HepG2 (cell line): ENCODE measurements around the gene MRPL27. TPM values are rescaled to one million over a fixed set of nuclear protein-coding genes. Genes with fewer than 3 reads are reported as not detected.
"Not testable (repeated sequence)": the region's sequence is repeated elsewhere in the genome, so short reads cannot be mapped to it uniquely, and the experiment has no call there.

Experiments used
- ATAC-seq: fragments of 200-7000 bp; cut with Tn5 transposase; 3 replicates; pipeline ENCODE4 v1.9.1; 2020; ENCODE audit warnings: mild to moderate bottlenecking, moderate library complexity
- BruUV-seq: library from RNA; stranded (reverse); fragments of 400-500 nt; replicated peaks from 2 replicates; lab custom pipeline; 2021; lab: Mats Ljungman, UMichigan
- CTCF ChIA-PET: fragments of 300-600 bp; formaldehyde crosslinking; extraction: SDS; loops from one replicate; lab custom pipeline; 2021; ENCODE audit warnings: low total read pairs, inconsistent platforms, low intra/inter-chr PET ratio; lab: Yijun Ruan, JAX
- POLR2A ChIA-PET: fragments of 350-600 bp; sonication (Branson Sonifier 250); formaldehyde crosslinking; loops from one replicate; lab custom pipeline; 2020; ENCODE audit warnings: antibody characterized with exemption, inconsistent platforms; lab: Yijun Ruan, JAX
- DNase-seq: peaks from one replicate; pipeline ENCODE4 v3.0.0-alpha.2; 2015; ENCODE audit warnings: low spot score
- FAIRE-seq: peaks from 3 replicates; lab custom pipeline; 2011; peaks lifted over from hg19 to GRCh38; lab: Jason Lieb, UNC
- H2AFZ ChIP-seq: one replicate; pipeline ENCODE4 v1.6.1; 2011; ENCODE audit warnings: low read length, inconsistent platforms
- H3K27ac ChIP-seq: fragments of 300-600 bp; 3 replicates; pipeline ENCODE4 v1.8.0; 2011; ENCODE audit warnings: mixed run types, mild to moderate bottlenecking, mixed read lengths, low read length, inconsistent platforms; ENCODE audit not compliant: insufficient read depth; ENCODE audit errors: extremely low read length
- H3K27me3 ChIP-seq, 2 experiments: fragments of 200-600 bp in 1 of 2; 2 replicates in 1 of 2; 3 replicates in 1 of 2; pipeline versions ENCODE4 v1.6.0 to v1.8.0; 2011; ENCODE audit warnings: low read length in 2 of 2, mild to moderate bottlenecking in 2 of 2, moderate library complexity in 2 of 2, inconsistent platforms in 1 of 2; ENCODE audit not compliant: insufficient read depth in 2 of 2, control insufficient read depth in 1 of 2
- H3K36me3 ChIP-seq, 2 experiments: fragments of 200-600 bp in 1 of 2; replicated peaks in 1 of 2; 2 replicates in 1 of 2; 3 replicates in 1 of 2; pipeline versions ENCODE4 v1.5.1 to v1.8.0; 2011; ENCODE audit warnings: low read length in 2 of 2, inconsistent platforms in 1 of 2; ENCODE audit not compliant: insufficient read depth in 2 of 2, control insufficient read depth in 1 of 2
- H3K4me1 ChIP-seq: 2 replicates; pipeline ENCODE4 v1.5.1; 2012; ENCODE audit warnings: low read length, inconsistent platforms; ENCODE audit not compliant: insufficient read depth
- H3K4me2 ChIP-seq: 2 replicates; pipeline ENCODE4 v1.6.0; 2011; ENCODE audit warnings: low read depth, low read length, inconsistent platforms
- H3K4me3 ChIP-seq, 3 experiments: fragments of 200-600 bp in 1 of 3; sonication (generic), shearing (Covaris generic) in 1 of 3; replicated peaks in 1 of 3; 2 replicates each; pipeline ENCODE4 v1.5.1; 2011 to 2016; ENCODE audit warnings: low read length in 3 of 3, inconsistent platforms in 2 of 3, low read depth in 2 of 3, mild to moderate bottlenecking in 2 of 3, control low read depth in 1 of 3, mixed read lengths in 1 of 3; ENCODE audit not compliant: insufficient read depth in 1 of 3
- H3K79me2 ChIP-seq: one replicate; pipeline ENCODE4 v1.6.1; 2011; ENCODE audit warnings: low read length, inconsistent platforms; ENCODE audit not compliant: insufficient read depth
- H3K9ac ChIP-seq: 2 replicates; pipeline ENCODE4 v1.6.0; 2011; ENCODE audit warnings: mild to moderate bottlenecking, low read depth, low read length, inconsistent platforms; ENCODE audit not compliant: insufficient read depth
- H3K9me3 ChIP-seq: 2 replicates; pipeline ENCODE4 v1.5.1; 2012; ENCODE audit warnings: mild to moderate bottlenecking, low read length
- H4K20me1 ChIP-seq: 2 replicates; pipeline ENCODE4 v1.6.0; 2011; ENCODE audit warnings: inconsistent platforms, mild to moderate bottlenecking, low read length, moderate library complexity; ENCODE audit not compliant: insufficient read depth
- NR2F6 ChIP-seq, 2 experiments: IDR thresholded peaks; 2 replicates each; pipeline ENCODE4 v1.6.1; 2016; ENCODE audit warnings: antibody characterized with exemption in 1 of 2, mild to moderate bottlenecking in 1 of 2
- TFE3 ChIP-seq: IDR thresholded peaks from 2 replicates; pipeline ENCODE4 v1.6.1; 2016
- THAP8 ChIP-seq: sonication (generic); formaldehyde crosslinking; IDR thresholded peaks from 2 replicates; pipeline ENCODE4 v1.5.1; 2020; ENCODE audit warnings: missing genetic modification reagents, mild to moderate bottlenecking, borderline replicate concordance
- ZBTB43 ChIP-seq: sonication (generic); formaldehyde crosslinking; conservative IDR thresholded peaks from 2 replicates; pipeline ENCODE4 v1.4.0; 2020; ENCODE audit warnings: missing genetic modification reagents
- ZNF256 ChIP-seq: sonication (generic); formaldehyde crosslinking; conservative IDR thresholded peaks from 2 replicates; pipeline ENCODE4 v1.4.0; 2020; ENCODE audit warnings: missing genetic modification reagents
- ZNF335 ChIP-seq: sonication (generic); formaldehyde crosslinking; IDR thresholded peaks from 2 replicates; pipeline ENCODE4 v1.4.0; 2020; ENCODE audit warnings: missing genetic modification reagents
- ZNF674 ChIP-seq: sonication (generic); formaldehyde crosslinking; IDR thresholded peaks from 2 replicates; pipeline ENCODE4 v1.5.0; 2020; ENCODE audit warnings: low read depth, mild to moderate bottlenecking, missing genetic modification reagents
- ZNF740 ChIP-seq: sonication (generic); formaldehyde crosslinking; IDR thresholded peaks from 2 replicates; pipeline ENCODE4 v1.4.0; 2020; ENCODE audit warnings: missing genetic modification reagents
- ZNF766 ChIP-seq: sonication (generic); formaldehyde crosslinking; IDR thresholded peaks from 2 replicates; pipeline ENCODE4 v1.5.0; 2020; ENCODE audit warnings: missing genetic modification reagents, borderline replicate concordance
- whole genome bisulfite sequencing: methylation state at CpG from one replicate; pipeline ENCODE4 v1.1.6; 2017; ENCODE audit warnings: low lambda C conversion rate; 5-methylcytosine and 5-hydroxymethylcytosine counted together
- in situ Hi-C: cut with HindIII; loops from 2 replicates; pipeline ENCODE4 v1.10.0; 2017; ENCODE audit warnings: low pct_unique_long_range_greater_than_20kb; ENCODE audit not compliant: extremely low pct_ligation_motif_present
- intact Hi-C: fragments of 100-400 bp; cut with micrococcal nuclease; formaldehyde crosslinking; loops from one replicate; pipeline ENCODE4 v1.10.0; 2022; ENCODE audit not compliant: unreplicated experiment
- polyA plus RNA-seq, 8 experiments: library from polyadenylated mRNA; depleted of rRNA in 3 of 8; stranded (reverse) in 7 of 8; unstranded in 1 of 8; fragments of >200 nt; fragmentation: Illumina TruSeq in 4 of 8; extraction: Trizol in 4 of 8; gene quantifications; 2 replicates each; pipeline versions ENCODE4 v1.2.1 to v1.2.3, GENCODE V29; 2011 to 2016; ENCODE audit warnings: low read depth in 4 of 8, missing spikeins in 1 of 8, mixed read lengths in 1 of 8; ENCODE audit not compliant: insufficient read depth in 1 of 8
- total RNA-seq, 5 experiments: library from RNA; depleted of rRNA; stranded (reverse); fragments of >200 nt; fragmentation: Illumina TruSeq; extraction: Trizol; gene quantifications; 2 replicates each; pipeline ENCODE4 v1.2.3, GENCODE V29; 2016; ENCODE audit warnings: low read depth in 1 of 5

Gene MRPL27
- total and polyA plus RNA-seq, 2 of the 13 experiments (the other 11 are each of a cell fraction or from before 2014, with no cell fraction given) = 137 to 217 TPM

GRCh38 chr17:50398672-50399071 lies 25.7 kb upstream of the MRPL27 start:
- H2AFZ ChIP-seq = not testable (repeated sequence)
- CTCF ChIA-PET = interaction anchor here (1.1 to 3.4 kb wide), 2 partner anchors 29 to 80 kb away, joined by 6 to 43 read pairs; partner anchors contain the start of gene RSAD1

GRCh38 chr17:50397919-50398285 lies 24.9 kb upstream of the MRPL27 start:
- WGBS = 10% methylated on average over 9 of the region's 9 CpGs
- peaks cover 15 to 24% of the 10 kb centered on the region in 2 experiments for H3K36me3 ChIP-seq
- no peak overlapping the region for H3K27ac ChIP-seq
- H4K20me1 ChIP-seq = peaks cover 15% of the 10 kb centered on the region; the same call in 1 of the 2 replicates
- peaks cover 4% of the 10 kb centered on the region; the same call in 1 of the 2 replicates for H3K9me3 ChIP-seq
- peak overlapping the region; percentile 95 for H3K4me2 ChIP-seq
- H3K4me3 ChIP-seq = peak overlapping the region; percentile 73 to 99 (median 99)
- H3K4me1 ChIP-seq = peaks cover 27% of the 10 kb centered on the region
- peak; percentile 53 for ATAC-seq
- in situ Hi-C loops = loop anchor here (5.0 kb wide), 1 partner anchor 79 kb away; the partner anchor contains the start of gene RSAD1
- ChIA-PET CTCF (interaction anchor here (1.1 to 3.4 kb wide), 5 partner anchors 29 to 85 kb away, joined by 3 to 43 read pairs (median 6); partner anchors contain the start of gene RSAD1), POLR2A (interaction anchor here (0.9 to 5.4 kb wide), 23 partner anchors 8 to 294 kb away, joined by 3 to 99 read pairs (median 10); partner anchors contain the start of genes ACSF2, EME1, MRPL27 and RSAD1)
- peak overlapping the region; percentile 99 for H2AFZ ChIP-seq
- no TSS peak for BruUV-seq
- peak overlapping the region; percentile 98 for H3K9ac ChIP-seq
- peaks cover 43% of the 10 kb centered on the region for H3K79me2 ChIP-seq
- intact Hi-C loops = loop anchor here (1.0 kb wide), 2 partner anchors 25 to 80 kb away; partner anchors contain the start of gene RSAD1
- peaks cover 0 to 3% of the 10 kb centered on the region in 2 experiments; a peak in 1 of 5 replicates for H3K27me3 ChIP-seq
- no peak for DNase-seq
- FAIRE-seq = no peak
- TF ChIP-seq ZNF335 (0 out of 2 replicates have a peak, but pooled peaks have one; percentile 6), ZNF256 (CRISPR knock-in tag) (0 out of 2 replicates have a peak, but pooled peaks have one; percentile 10), TFE3 (CRISPR knock-in tag) (no peak), THAP8 (no peak), ZNF766 (CRISPR knock-in tag) (peak; percentile 1; the same call in 1 of the 2 replicates), ZNF740 (CRISPR knock-in tag) (peak; percentile 37; the same call in 1 of the 2 replicates), ZNF674 (CRISPR knock-in tag) (no peak), ZBTB43 (CRISPR knock-in tag) (no peak), NR2F6 (IDR thresholded peaks at IDR 0.05) (no peak), NR2F6 (CRISPR knock-in tag; IDR thresholded peaks at IDR 0.05) (no peak)

More at GRCh38 chr17:50398672-50399071, 25.7 kb upstream of the MRPL27 start:
- FAIRE-seq, H3K9ac ChIP-seq, ATAC-seq, H3K27ac ChIP-seq, H3K4me3 ChIP-seq, H3K9me3 ChIP-seq, DNase-seq, intact Hi-C loops, H3K27me3 ChIP-seq, BruUV-seq: not testable (repeated sequence)
- Histone ChIP-seq H4K20me1 (peaks cover 15% of the 10 kb centered on the region; the same call in 1 of the 2 replicates), H3K4me1 (peaks cover 27% of the 10 kb centered on the region), H3K79me2 (peaks cover 37% of the 10 kb centered on the region), H3K4me2 (0 out of 2 replicates have a peak overlapping the region, but pooled peaks have one; percentile 95), H3K36me3 (peaks cover 7 to 16% of the 10 kb centered on the region in 2 experiments)
- in situ Hi-C loops = loop anchor here (5.0 kb wide), 1 partner anchor 79 kb away; the partner anchor contains the start of gene RSAD1
- POLR2A ChIA-PET = interaction anchor here (1.1 to 5.4 kb wide), 8 partner anchors 11 to 80 kb away, joined by 4 to 99 read pairs (median 17); partner anchors contain the start of genes ACSF2, EME1, MRPL27 and RSAD1
- 81% methylated on average over 3 of the region's 3 CpGs for WGBS
